Measurements from ENCODE around the gene MCF2L. TPM values are rescaled to one million over a fixed set of nuclear protein-coding genes. Genes with fewer than 3 reads are reported as not detected.

The MCF2L gene
- polyA plus RNA-seq, 5 donors = 22.2 to 33.9 (median 29.1) TPM

- no peak for DNase-seq
Observed at GRCh38 chr13:113014752-113015745, 46.0 kb downstream of the MCF2L start.

- DNase-seq = no peak
Observed at GRCh38 chr13:113015826-113016525, 47.0 kb downstream of the MCF2L start.

GRCh38 chr13:113016526-113017295 is 47.7 kb downstream of the MCF2L start:
- DNase-seq = no peak

GRCh38 chr13:113017506-113018215 is 48.6 kb downstream of the MCF2L start:
- DNase-seq = no peak

- DNase-seq = no peak
Observed at GRCh38 chr13:113018676-113019465, 49.9 kb downstream of the MCF2L start.

- DNase-seq = no peak
Observed at GRCh38 chr13:113020323-113021080, 51.5 kb downstream of the MCF2L start.

- no peak for DNase-seq
Observed at GRCh38 chr13:113021391-113021790, 52.4 kb downstream of the MCF2L start.

- DNase-seq = no peak
Observed at GRCh38 chr13:113021811-113022210, 52.8 kb downstream of the MCF2L start.

- DNase-seq = no peak
Observed at GRCh38 chr13:113022391-113022744, 53.4 kb downstream of the MCF2L start.

- peak; percentile 43 to 51 for DNase-seq
Observed at GRCh38 chr13:113022745-113023574, 53.9 kb downstream of the MCF2L start.

- DNase-seq = no peak
Observed at GRCh38 chr13:113023694-113024430, 54.8 kb downstream of the MCF2L start.

GRCh38 chr13:113024466-113024865 is 55.5 kb downstream of the MCF2L start:
- DNase-seq = no peak

GRCh38 chr13:113026391-113026910 is 57.4 kb downstream of the MCF2L start:
- DNase-seq = no peak

- no peak for DNase-seq
Observed at GRCh38 chr13:113027095-113027494, 58.1 kb downstream of the MCF2L start.

GRCh38 chr13:113027566-113027965 is 58.6 kb downstream of the MCF2L start:
- DNase-seq = no peak

GRCh38 chr13:113028336-113029060 is 59.5 kb downstream of the MCF2L start:
- no peak for DNase-seq

GRCh38 chr13:113029061-113029445 is 60.0 kb downstream of the MCF2L start:
- DNase-seq = no peak
